Calu3 (cell line): ENCODE measurements around the gene TSEN54. TPM values are rescaled to one million over a fixed set of nuclear protein-coding genes. Genes with fewer than 3 reads are reported as not detected.

Experiments used
- BruUV-seq: library from RNA; stranded (reverse); fragments of 400-500 nt; replicated peaks from 2 replicates; lab custom pipeline; 2021; lab: Mats Ljungman, UMichigan
- CTCF ChIA-PET: fragments of 300-600 bp; sonication (Branson Sonifier 250); formaldehyde crosslinking; loops from one replicate; lab custom pipeline; 2022; ENCODE audit warnings: antibody characterized with exemption; lab: Charles Lee
- DNase-seq: peaks from one replicate; pipeline ENCODE4 v3.0.0; 2022
- H3K27ac Mint-ChIP-seq: one replicate; pipeline ENCODE4 v1.8.0; 2022; ENCODE audit warnings: mixed read lengths; ENCODE audit not compliant: unreplicated experiment
- H3K27me3 Mint-ChIP-seq: one replicate; pipeline ENCODE4 v1.8.0; 2022; ENCODE audit warnings: mixed read lengths; ENCODE audit not compliant: unreplicated experiment
- H3K36me3 Mint-ChIP-seq: one replicate; pipeline ENCODE4 v1.8.0; 2022; ENCODE audit warnings: mild to moderate bottlenecking, moderate library complexity, mixed read lengths; ENCODE audit not compliant: insufficient read depth, unreplicated experiment
- H3K4me1 Mint-ChIP-seq: one replicate; pipeline ENCODE4 v1.8.0; 2022; ENCODE audit warnings: mild to moderate bottlenecking, low read depth, mixed read lengths; ENCODE audit not compliant: unreplicated experiment
- H3K4me3 Mint-ChIP-seq: one replicate; pipeline ENCODE4 v1.8.0; 2022; ENCODE audit warnings: mild to moderate bottlenecking, low read depth, moderate library complexity, mixed read lengths; ENCODE audit not compliant: unreplicated experiment
- H3K9me3 Mint-ChIP-seq: one replicate; pipeline ENCODE4 v1.8.0; 2022; ENCODE audit warnings: low read depth, mixed read lengths; ENCODE audit not compliant: unreplicated experiment
- intact Hi-C: fragments of 100-400 bp; cut with micrococcal nuclease; formaldehyde crosslinking; loops from one replicate; pipeline ENCODE4 v1.10.0; 2022; ENCODE audit not compliant: unreplicated experiment
- total RNA-seq: library from RNA; stranded (reverse); gene quantifications from 2 replicates; pipeline ENCODE4 v1.2.3, GENCODE V29; 2022
- TF ChIP-seq, protein P1 (sequence below): fragments of 200-600 bp; IDR thresholded peaks from one replicate; pipeline ENCODE4 v1.8.0; 2022; ENCODE audit warnings: antibody characterized with exemption; ENCODE audit not compliant: unreplicated experiment

Gene TSEN54
- total RNA-seq, 1 experiment from 2014 or later, result 55.4 TPM

DNA sequence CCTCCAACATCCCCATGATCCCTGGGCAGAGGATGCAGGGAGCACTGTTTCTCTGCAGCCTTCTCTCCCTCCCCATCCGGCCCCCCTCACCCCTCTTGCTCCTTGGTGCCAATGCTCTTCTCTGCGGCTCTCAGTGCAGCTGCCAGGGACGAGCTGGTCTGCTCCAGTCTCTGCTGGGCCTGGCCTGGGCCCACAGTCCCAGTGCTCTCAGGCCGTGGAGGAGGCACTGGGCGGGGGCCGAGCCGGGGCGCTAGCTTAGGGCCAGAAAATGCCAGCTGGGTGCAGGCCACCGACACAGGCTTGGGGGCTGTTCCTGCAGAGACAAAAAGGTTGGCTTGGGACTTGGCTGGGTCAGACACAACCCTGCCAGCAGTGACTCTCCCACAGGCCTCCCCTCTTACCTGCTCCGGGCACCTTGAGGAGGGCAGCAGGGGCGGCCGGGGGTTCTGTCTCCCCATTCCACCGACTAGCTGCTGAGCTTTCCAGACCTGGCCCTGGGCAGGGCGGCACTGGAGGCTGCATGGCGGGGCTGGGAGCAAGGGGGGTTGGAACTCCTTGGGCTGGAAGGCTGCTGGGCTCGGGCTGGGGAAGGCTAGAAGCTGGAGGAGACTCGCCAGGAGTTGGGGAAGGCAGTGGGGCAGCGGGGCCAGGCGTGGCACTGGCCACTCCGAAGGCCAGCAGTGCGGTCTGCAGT, 14.8 kb upstream of the TSEN54 start:
- TSS peak; percentile 23 for BruUV-seq
- TF ChIP-seq, protein P1, sequence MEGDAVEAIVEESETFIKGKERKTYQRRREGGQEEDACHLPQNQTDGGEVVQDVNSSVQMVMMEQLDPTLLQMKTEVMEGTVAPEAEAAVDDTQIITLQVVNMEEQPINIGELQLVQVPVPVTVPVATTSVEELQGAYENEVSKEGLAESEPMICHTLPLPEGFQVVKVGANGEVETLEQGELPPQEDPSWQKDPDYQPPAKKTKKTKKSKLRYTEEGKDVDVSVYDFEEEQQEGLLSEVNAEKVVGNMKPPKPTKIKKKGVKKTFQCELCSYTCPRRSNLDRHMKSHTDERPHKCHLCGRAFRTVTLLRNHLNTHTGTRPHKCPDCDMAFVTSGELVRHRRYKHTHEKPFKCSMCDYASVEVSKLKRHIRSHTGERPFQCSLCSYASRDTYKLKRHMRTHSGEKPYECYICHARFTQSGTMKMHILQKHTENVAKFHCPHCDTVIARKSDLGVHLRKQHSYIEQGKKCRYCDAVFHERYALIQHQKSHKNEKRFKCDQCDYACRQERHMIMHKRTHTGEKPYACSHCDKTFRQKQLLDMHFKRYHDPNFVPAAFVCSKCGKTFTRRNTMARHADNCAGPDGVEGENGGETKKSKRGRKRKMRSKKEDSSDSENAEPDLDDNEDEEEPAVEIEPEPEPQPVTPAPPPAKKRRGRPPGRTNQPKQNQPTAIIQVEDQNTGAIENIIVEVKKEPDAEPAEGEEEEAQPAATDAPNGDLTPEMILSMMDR, result no peak
- CTCF ChIA-PET, result no interaction called here
- Mint-ChIP-seq H3K9me3 (no peaks in the 10 kb centered on the region), H3K27ac (no peak overlapping the region), H3K27me3 (no peaks in the 10 kb centered on the region), H3K36me3 (peaks cover 20% of the 10 kb centered on the region), H3K4me1 (no peaks in the 10 kb centered on the region), H3K4me3 (no peak overlapping the region)
- intact Hi-C loops, result no loop called here
- DNase-seq, result no peak

DNA sequence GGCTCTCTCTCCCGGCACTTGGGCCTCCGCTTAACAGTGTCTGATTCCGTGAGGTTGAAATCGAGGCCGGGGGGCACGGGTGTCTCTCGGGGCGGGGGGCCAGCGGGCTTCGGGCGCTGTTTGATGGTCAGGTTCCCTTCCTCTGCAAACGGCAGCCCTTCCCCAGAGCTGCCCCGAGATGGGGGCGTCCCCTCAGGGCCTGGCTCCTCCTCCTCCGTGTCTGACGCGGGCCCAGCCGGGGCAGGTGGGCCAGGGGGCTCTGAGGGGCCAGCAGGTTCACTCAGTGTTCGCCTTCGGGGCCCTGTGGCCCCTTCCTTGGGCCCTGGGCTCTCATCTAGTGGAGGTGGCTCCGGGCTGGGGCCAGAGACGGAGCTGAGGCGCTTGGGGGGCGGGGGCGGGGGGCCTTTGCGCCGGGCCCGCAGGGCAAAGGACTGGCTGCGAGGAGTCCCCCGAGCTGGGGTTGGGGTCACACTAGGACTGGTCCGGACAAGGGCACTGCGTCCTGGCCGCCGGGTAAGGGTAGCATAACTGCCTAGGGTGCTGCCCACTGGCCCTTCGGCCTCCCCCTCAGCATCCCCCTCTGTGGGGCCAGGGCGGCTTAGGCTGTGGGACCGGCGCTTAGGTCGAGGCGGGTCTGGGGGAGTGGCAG, 14.1 kb upstream of the TSEN54 start:
- H3K27me3 Mint-ChIP-seq, result no peaks in the 10 kb centered on the region
- H3K9me3 Mint-ChIP-seq, result no peaks in the 10 kb centered on the region
- intact Hi-C loops, result no loop called here
- H3K36me3 Mint-ChIP-seq, result peaks cover 20% of the 10 kb centered on the region
- no peaks in the 10 kb centered on the region for H3K4me1 Mint-ChIP-seq
- no peak overlapping the region for H3K4me3 Mint-ChIP-seq
- BruUV-seq, result no TSS peak
- no peak overlapping the region for H3K27ac Mint-ChIP-seq
- DNase-seq, result no peak
- TF ChIP-seq, protein P1, result no peak
- CTCF ChIA-PET, result no interaction called here

DNA sequence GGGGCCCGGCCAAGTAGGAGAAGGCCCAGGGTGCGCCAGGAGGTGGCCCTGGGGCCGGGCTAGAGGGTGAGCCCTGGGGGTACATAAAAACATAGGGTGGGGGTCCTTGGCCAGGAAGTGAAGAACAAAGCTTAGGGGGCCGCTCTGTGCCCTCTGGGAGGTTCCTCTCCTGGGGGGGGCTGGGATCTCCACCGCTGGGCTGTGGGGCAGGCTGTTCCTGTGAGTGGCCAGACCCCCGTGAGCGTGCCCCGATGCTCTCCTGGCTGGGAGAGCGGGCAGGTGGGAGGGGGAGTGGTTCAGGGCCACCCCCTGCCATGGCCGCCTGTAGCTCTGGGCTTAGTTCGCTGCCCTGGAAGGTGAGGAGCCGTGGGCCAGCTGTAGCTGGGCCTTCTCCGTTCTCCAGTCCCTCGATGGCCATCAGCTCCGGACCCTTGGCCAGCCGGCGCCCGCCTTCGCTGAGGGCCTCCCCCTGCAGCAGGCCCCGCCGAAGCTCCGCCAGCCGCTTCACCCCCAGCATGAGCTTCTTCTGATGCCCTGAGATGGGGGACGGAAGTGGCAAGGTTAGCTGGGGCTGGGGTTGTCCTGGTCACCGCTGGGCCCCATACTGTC, 13.5 kb upstream of the TSEN54 start:
- TF ChIP-seq, protein P1, result no peak
- no peak for DNase-seq
- intact Hi-C loops, result no loop called here
- BruUV-seq, result no TSS peak
- CTCF ChIA-PET, result no interaction called here
- Mint-ChIP-seq H3K4me1 (no peaks in the 10 kb centered on the region), H3K27ac (no peak overlapping the region), H3K4me3 (no peak overlapping the region), H3K36me3 (peaks cover 20% of the 10 kb centered on the region), H3K27me3 (no peaks in the 10 kb centered on the region), H3K9me3 (no peaks in the 10 kb centered on the region)

DNA sequence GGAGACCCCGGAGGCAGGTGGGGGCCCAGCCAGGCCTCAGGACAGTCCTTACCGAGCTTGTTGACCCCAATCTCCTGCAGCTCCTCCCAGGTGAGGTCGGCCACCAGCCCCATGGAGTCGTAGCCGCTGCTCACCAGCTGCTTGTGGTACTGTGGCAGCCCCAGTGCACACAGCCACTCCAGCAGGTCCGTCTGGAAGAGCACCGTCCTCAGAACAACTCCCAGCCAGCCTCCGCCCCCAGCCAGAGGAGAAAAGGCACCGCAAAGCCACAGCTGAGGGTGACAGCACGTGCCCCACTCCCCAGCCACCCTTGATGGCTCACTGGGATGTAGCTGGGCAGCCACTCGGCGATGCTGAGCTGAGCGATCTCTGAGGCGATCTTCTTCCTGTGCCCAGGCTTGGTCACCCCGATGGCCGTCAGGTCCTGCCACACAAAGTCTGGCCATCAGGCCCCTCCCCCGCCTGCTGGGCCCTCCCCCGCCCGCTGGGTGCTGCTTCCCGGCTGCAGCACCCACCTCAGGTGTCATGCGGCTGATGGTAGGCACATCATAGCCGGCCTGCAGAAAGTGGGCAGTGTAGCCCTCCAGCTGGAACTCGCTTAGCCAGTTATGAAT, 12.9 kb upstream of the TSEN54 start:
- BruUV-seq, result no TSS peak
- CTCF ChIA-PET, result no interaction called here
- Mint-ChIP-seq H3K27ac (no peak overlapping the region), H3K27me3 (no peaks in the 10 kb centered on the region), H3K4me3 (no peak overlapping the region), H3K9me3 (no peaks in the 10 kb centered on the region), H3K4me1 (no peaks in the 10 kb centered on the region), H3K36me3 (peaks cover 20% of the 10 kb centered on the region)
- intact Hi-C loops, result no loop called here
- no peak for DNase-seq
- TF ChIP-seq, protein P1, result no peak
